GM12875 (cell line): ENCODE results near the gene GPR89B.

Source experiments
- H3K4me3 ChIP-seq: one replicate; pipeline ENCODE4 v1.5.1; 2011; ENCODE audit warnings: low read depth, low read length, control low read depth
- TF ChIP-seq, protein P1 (sequence below): IDR thresholded peaks from 2 replicates; pipeline ENCODE4 v1.5.1; 2011; ENCODE audit warnings: low read depth, mild to moderate bottlenecking, control low read depth, inconsistent platforms, low read length, moderate library complexity, borderline replicate concordance; ENCODE audit not compliant: insufficient read depth

Gene GPR89B

DNA sequence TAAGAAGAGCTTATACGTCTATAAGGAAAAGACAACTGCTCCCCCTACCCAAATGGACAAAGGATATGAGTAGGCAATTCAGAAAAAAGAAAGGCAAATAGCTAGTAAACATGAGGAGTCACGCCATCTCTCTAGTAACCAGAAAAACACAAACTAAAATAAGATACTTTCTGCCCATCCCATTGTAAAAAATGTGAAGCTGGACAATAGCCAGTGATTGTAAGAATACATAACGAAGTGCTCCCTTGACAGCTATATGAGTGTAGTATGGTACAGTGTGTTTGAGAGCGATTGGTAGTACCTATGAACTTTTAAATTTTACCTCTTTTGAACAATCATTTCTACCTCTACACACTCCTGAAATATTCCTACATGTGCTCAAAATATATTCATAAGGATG, 33.1 kb upstream of the GPR89B start:
- no peak overlapping the region for H3K4me3 ChIP-seq
- TF ChIP-seq, protein P1, sequence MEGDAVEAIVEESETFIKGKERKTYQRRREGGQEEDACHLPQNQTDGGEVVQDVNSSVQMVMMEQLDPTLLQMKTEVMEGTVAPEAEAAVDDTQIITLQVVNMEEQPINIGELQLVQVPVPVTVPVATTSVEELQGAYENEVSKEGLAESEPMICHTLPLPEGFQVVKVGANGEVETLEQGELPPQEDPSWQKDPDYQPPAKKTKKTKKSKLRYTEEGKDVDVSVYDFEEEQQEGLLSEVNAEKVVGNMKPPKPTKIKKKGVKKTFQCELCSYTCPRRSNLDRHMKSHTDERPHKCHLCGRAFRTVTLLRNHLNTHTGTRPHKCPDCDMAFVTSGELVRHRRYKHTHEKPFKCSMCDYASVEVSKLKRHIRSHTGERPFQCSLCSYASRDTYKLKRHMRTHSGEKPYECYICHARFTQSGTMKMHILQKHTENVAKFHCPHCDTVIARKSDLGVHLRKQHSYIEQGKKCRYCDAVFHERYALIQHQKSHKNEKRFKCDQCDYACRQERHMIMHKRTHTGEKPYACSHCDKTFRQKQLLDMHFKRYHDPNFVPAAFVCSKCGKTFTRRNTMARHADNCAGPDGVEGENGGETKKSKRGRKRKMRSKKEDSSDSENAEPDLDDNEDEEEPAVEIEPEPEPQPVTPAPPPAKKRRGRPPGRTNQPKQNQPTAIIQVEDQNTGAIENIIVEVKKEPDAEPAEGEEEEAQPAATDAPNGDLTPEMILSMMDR = no peak

DNA sequence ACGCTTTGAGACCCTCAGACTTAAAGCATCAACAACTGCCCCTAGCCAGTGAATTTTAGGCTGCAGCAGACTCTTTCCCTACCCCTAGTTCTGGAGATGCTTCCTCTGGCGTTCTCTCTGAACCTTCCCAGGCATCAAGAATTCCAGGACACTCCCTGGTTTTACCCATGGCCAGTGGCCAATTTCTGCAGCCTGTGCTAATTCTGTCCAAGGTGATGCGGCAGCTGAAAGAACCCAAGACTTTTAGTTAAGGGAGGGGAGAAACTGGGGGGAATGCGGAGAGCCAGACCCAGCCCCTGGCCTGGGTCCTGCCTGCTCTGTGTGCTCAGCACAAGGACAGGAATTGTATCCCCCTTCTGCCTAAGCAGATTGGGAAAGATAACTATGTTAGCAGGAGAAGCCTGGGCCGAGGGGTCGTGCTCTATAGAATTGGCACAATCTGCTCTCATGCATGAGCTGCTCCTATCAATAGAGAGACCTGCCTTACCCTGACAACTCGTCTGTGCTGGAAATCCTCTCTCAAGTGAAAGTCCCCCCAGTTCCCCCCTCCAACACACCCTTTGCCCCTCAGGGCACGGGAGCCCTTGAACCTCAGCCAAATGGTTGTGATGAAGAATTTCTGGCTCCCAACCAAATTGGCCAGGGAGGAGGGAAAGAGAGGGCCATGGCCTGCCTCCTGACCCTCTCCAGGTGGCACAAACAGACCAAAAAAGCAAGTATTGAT, 31.0 kb upstream of the GPR89B start:
- no peak overlapping the region for H3K4me3 ChIP-seq
- TF ChIP-seq, protein P1 = no peak

DNA sequence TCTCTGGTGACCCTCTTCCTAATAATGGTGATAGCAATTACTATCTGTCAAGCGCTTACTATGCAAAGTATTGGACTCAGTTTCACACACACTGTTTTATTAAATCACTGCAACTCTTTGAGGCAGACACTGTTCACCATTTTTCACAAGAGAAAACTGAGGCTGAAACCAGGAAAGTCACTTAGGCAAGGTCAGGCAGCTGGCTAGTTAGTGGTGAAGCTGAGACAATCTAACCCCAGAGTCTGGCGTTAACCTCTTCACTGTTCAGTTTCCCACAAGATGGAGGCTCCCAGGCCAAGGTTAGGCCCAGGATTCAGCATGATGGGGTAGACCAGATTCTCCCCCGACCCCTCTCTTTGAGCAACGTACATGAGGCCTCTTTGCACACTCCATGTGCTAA, 30.4 kb upstream of the GPR89B start:
- no peak overlapping the region for H3K4me3 ChIP-seq
- TF ChIP-seq, protein P1 = no peak

DNA sequence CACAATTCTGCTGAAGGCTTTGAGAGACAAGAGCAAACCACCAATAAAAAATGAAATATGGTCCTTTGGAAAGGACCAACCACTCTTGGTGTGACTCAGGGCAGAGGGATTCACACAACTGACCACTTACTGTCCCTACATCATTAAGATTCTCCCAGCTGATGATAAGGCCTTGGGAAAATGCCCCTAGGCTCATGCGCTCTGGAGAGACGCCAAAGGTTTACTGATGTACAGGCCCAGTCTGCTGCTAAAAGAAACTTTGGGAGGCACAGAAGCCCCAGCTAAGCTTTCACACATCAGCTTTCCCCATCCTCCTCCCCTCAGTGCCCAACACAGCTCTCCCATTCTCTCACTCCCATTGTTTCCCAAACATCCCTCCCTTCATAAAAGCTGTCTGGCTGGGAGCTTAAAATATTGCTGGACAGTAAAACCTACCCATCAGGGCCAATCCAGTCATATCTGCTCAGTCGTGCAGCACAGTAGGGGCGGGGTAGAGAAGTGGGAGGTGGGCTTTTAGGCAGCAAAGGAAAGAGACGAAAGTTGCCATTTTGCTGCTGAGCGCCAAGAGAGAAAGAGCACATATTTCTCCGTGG, 25.9 kb upstream of the GPR89B start, which contains the start of gene GJA8:
GJA8 (plus strand) TSS at position 543 of the 593 bp plus-strand sequence. CDS start 5,161 bp downstream, outside the sequence.
- H3K4me3 ChIP-seq = no peak within 1 kb of the TSS
- TF ChIP-seq, protein P1 = no peak

DNA sequence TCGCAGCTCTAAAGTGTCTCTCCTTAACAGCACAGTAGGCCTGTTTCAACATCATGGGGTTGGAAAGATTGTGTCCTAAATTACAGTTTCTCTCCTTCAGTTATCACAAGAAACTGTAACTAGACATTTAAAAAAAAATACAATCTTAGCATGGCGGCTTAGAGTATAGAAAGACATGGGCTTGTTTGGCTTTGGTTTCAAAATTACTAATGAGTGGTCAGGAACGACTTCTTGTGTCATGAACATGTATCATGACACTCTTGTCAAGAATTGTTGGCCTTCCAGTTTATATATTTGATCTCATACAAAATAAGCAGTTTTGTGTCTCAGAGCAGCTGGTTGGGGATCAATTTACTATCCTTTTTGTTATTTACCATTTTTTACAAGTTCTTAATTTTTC, 23.5 kb upstream of the GPR89B start:
- no peak overlapping the region for H3K4me3 ChIP-seq
- TF ChIP-seq, protein P1 = no peak

DNA sequence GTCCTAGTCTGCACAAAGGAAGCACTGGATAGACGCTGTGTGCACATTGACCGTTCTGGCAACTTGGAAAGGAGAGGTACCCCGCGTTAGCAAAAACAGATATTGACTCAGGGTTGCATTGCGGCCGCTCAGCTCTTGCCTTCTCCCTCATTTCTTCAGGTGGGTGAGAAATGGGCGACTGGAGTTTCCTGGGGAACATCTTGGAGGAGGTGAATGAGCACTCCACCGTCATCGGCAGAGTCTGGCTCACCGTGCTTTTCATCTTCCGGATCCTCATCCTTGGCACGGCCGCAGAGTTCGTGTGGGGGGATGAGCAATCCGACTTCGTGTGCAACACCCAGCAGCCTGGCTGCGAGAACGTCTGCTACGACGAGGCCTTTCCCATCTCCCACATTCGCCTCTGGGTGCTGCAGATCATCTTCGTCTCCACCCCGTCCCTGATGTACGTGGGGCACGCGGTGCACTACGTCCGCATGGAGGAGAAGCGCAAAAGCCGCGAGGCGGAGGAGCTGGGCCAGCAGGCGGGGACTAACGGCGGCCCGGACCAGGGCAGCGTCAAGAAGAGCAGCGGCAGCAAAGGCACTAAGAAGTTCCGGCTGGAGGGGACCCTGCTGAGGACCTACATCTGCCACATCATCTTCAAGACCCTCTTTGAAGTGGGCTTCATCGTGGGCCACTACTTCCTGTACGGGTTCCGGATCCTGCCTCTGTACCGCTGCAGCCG, 20.3 kb upstream of the GPR89B start:
- H3K4me3 ChIP-seq = no peak overlapping the region
- TF ChIP-seq, protein P1 = no peak
